Gastrocnemius medialis (tissue), 4 donors: ENCODE measurements around the gene TFEB. TPM values are rescaled to one million over a fixed set of nuclear protein-coding genes. Genes with fewer than 3 reads are reported as not detected.
A peak's percentile ranks its signal among the peaks of the same experiment; 100 is the strongest.

Experiments
- ATAC-seq, 2 donors: fragments of 150-250 bp; one replicate each; pipeline ENCODE4 v1.9.1; 2016
- DNase-seq, 2 donors: peaks; one replicate each; pipeline ENCODE4 v3.0.0-alpha.2; 2019
- H3K27ac ChIP-seq, 4 donors: fragments of 200-600 bp; sonication (generic); 1 replicate in 1 of 4; 2 replicates in 3 of 4; pipeline ENCODE4 v1.5.1; 2016 to 2018; ENCODE audit warnings: mild to moderate bottlenecking in 2 of 4, moderate library complexity in 1 of 4
- H3K27me3 ChIP-seq, 3 donors: fragments of 200-600 bp; sonication (generic) in 2 of 3; 1 replicate in 1 of 3; 2 replicates in 2 of 3; pipeline versions ENCODE4 v1.5.1 to v1.6.0; 2016 to 2019; ENCODE audit warnings: mild to moderate bottlenecking in 1 of 3, moderate library complexity in 1 of 3
- H3K36me3 ChIP-seq, 2 donors: fragments of 200-600 bp; sonication (generic) in 1 of 2; one replicate each; pipeline ENCODE4 v1.5.1; 2017 to 2018
- H3K4me1 ChIP-seq, 2 donors: fragments of 200-600 bp; sonication (generic) in 1 of 2; one replicate each; pipeline ENCODE4 v1.5.1; 2016 to 2017; ENCODE audit warnings: mild to moderate bottlenecking in 2 of 2
- H3K4me3 ChIP-seq, 4 donors: fragments of 200-600 bp; sonication (generic) in 3 of 4; 1 replicate in 1 of 4; 2 replicates in 3 of 4; pipeline ENCODE4 v1.5.1; 2016 to 2019; ENCODE audit warnings: mild to moderate bottlenecking in 2 of 4
- H3K9me3 ChIP-seq, 3 donors: fragments of 200-600 bp; sonication (generic) in 2 of 3; 1 replicate in 1 of 3; 2 replicates in 2 of 3; pipeline ENCODE4 v1.5.1; 2016 to 2019
- POLR2A ChIP-seq, 2 donors: fragments of 450-650 bp; IDR thresholded peaks; one replicate each; pipeline ENCODE4 v1.6.1; 2017; ENCODE audit warnings: antibody characterized with exemption in 2 of 2, mild to moderate bottlenecking in 2 of 2, moderate library complexity in 2 of 2
- in situ Hi-C, 4 donors: fragments of 200-750 bp; cut with MboI; loops; one replicate each; pipeline versions ENCODE4 v1.15.0 to v1.8.0; 2017; ENCODE audit warnings: low sequenced_read_pairs in 4 of 4
- intact Hi-C: fragments of 100-400 bp; cut with DNase I; formaldehyde crosslinking; loops from one replicate; pipeline ENCODE4 v1.15.1; 2023; ENCODE audit warnings: low total_unique reads
- total RNA-seq, 4 donors: library from RNA; depleted of rRNA; stranded (reverse); fragments of >200 nt; gene quantifications; one replicate each; pipeline versions ENCODE4 v1.1.0 to v1.2.3, GENCODE V29; 2016
- TF ChIP-seq, protein P1 (sequence below), 5 experiments: fragments of 450-650 bp in 3 of 5; fragments of 200-600 bp in 2 of 5; sonication (generic) in 2 of 5; IDR thresholded peaks in 4 of 5; conservative IDR thresholded peaks in 1 of 5; 1 replicate in 4 of 5; 2 replicates in 1 of 5; pipeline ENCODE4 v1.5.1; 2016 to 2019; ENCODE audit warnings: antibody characterized with exemption in 5 of 5, mild to moderate bottlenecking in 3 of 5, moderate library complexity in 3 of 5

The TFEB gene
- total RNA-seq, 4 donors from 2014 or later: 82.8 to 121 (median 93.3) TPM

DNA sequence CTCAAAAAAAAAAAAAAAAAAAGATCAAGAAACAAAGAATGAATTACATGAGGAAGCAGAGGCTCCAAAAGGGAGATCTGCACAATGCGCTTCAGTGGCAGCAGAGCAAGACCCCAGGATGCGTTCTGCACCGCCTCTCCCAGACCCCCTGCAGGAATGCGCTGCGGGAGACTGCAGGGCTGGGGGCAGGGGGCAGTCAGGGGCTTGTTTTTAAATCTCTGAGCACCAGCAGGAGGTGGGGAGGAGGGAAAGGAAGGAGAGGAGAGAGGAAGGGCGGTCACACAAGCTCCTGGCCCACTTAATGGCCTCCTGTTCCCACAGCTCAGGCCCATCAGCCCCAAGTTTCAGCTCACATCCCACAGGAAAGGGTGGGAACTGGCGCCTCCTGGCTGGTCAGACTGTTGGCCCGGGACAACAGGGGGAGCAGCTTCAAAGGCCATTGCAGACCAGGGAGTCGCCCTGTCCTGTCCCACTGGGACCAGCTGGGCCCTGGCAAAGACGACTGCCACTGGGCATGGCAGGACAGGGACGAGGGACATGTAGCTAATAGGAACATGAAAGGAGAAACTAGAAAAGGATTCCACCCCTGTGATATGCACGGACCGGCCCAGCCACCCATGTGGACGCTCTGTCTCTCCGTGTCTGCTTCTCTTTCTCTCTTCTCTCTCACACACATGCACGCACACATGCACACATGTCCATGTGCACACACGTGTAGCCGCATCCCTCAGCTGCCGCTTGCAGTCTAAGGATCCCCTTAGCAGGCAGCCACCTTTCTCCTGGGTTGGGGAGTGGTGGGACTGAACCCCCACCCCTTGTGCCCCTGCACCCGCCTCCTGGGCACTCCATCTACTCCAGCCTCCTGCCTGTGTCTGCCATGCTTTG lies 34.7 kb downstream of the TFEB start:
- in situ Hi-C loops: loop anchor here in 1 of 4 donors (5.0 kb wide), 1 partner anchor 37 kb away; the partner anchor contains the start of gene TFEB
- peak overlapping the region in 3 of 4 donors; percentile 5 to 32 (median 13) for H3K27ac ChIP-seq
- H3K27me3 ChIP-seq: no peaks in the 10 kb centered on the region
- no peak for DNase-seq
- peaks cover 59 to 82% of the 10 kb centered on the region in 2 donors for H3K4me1 ChIP-seq
- no peak overlapping the region for H3K4me3 ChIP-seq
- no peaks in the 10 kb centered on the region for H3K36me3 ChIP-seq
- no peak for ATAC-seq
- intact Hi-C loops: loop anchor here (10.0 kb wide), 1 partner anchor 84 kb away; the partner anchor contains the start of genes PRICKLE4 and TOMM6
- no peaks in the 10 kb centered on the region for H3K9me3 ChIP-seq
- TF ChIP-seq POLR2A (IDR thresholded peaks at IDR 0.05): no peak
- TF ChIP-seq, protein P1, sequence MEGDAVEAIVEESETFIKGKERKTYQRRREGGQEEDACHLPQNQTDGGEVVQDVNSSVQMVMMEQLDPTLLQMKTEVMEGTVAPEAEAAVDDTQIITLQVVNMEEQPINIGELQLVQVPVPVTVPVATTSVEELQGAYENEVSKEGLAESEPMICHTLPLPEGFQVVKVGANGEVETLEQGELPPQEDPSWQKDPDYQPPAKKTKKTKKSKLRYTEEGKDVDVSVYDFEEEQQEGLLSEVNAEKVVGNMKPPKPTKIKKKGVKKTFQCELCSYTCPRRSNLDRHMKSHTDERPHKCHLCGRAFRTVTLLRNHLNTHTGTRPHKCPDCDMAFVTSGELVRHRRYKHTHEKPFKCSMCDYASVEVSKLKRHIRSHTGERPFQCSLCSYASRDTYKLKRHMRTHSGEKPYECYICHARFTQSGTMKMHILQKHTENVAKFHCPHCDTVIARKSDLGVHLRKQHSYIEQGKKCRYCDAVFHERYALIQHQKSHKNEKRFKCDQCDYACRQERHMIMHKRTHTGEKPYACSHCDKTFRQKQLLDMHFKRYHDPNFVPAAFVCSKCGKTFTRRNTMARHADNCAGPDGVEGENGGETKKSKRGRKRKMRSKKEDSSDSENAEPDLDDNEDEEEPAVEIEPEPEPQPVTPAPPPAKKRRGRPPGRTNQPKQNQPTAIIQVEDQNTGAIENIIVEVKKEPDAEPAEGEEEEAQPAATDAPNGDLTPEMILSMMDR (IDR thresholded peaks at IDR 0.05 in 4 of 5, conservative IDR thresholded peaks at IDR 0.05 in 1 of 5): no peak

- peak overlapping the region; percentile 32 to 57 (median 38) for H3K27ac ChIP-seq
- TF ChIP-seq POLR2A (IDR thresholded peaks at IDR 0.05): no peak
- no peak for DNase-seq
Measured at GRCh38 chr6:41699063-41699462, 36.3 kb downstream of the TFEB start.

GRCh38 chr6:41697861-41698781 lies 37.3 kb downstream of the TFEB start:
- Histone ChIP-seq H3K27me3 (no peaks in the 10 kb centered on the region), H3K36me3 (no peaks in the 10 kb centered on the region), H3K27ac (peak overlapping the region; percentile 32 to 57 (median 38)), H3K4me1 (peaks cover 61 to 82% of the 10 kb centered on the region in 2 donors), H3K9me3 (no peaks in the 10 kb centered on the region), H3K4me3 (no peak overlapping the region)
- in situ Hi-C loops: no loop called here
- TF ChIP-seq POLR2A (IDR thresholded peaks at IDR 0.05): no peak
- TF ChIP-seq, protein P1 (IDR thresholded peaks at IDR 0.05 in 4 of 5, conservative IDR thresholded peaks at IDR 0.05 in 1 of 5): no peak
- DNase-seq (no peak), ATAC-seq (no peak)
- intact Hi-C loops: no loop called here

More at GRCh38 chr6:41699063-41699462, 36.3 kb downstream of the TFEB start:
- H3K4me3 ChIP-seq: no peak overlapping the region
- intact Hi-C loops (no loop called here), in situ Hi-C loops (no loop called here)
- no peaks in the 10 kb centered on the region for H3K9me3 ChIP-seq
- no peaks in the 10 kb centered on the region for H3K27me3 ChIP-seq
- no peaks in the 10 kb centered on the region for H3K36me3 ChIP-seq
- peaks cover 61 to 84% of the 10 kb centered on the region in 2 donors for H3K4me1 ChIP-seq
- ATAC-seq: no peak

GRCh38 chr6:41696788-41697187 lies 38.6 kb downstream of the TFEB start:
- no peaks in the 10 kb centered on the region for H3K27me3 ChIP-seq
- peak overlapping the region in 1 of 4 donors; percentile 27 for H3K27ac ChIP-seq
- H3K4me3 ChIP-seq: no peak overlapping the region
- intact Hi-C loops: no loop called here
- H3K36me3 ChIP-seq: no peaks in the 10 kb centered on the region
- no peak for ATAC-seq
- TF ChIP-seq, protein P1 (IDR thresholded peaks at IDR 0.05 in 4 of 5, conservative IDR thresholded peaks at IDR 0.05 in 1 of 5): no peak
- no peak for TF ChIP-seq POLR2A (IDR thresholded peaks at IDR 0.05)
- H3K9me3 ChIP-seq: no peaks in the 10 kb centered on the region
- in situ Hi-C loops: no loop called here
- H3K4me1 ChIP-seq: peaks cover 49 to 73% of the 10 kb centered on the region in 2 donors
- no peak for DNase-seq
